ENCODE results near the gene LXN. TPM values are rescaled to one million over a fixed set of nuclear protein-coding genes. Genes with fewer than 3 reads are reported as not detected.
A peak's percentile ranks its signal among the peaks of the same experiment; 100 is the strongest.

LXN gene
- total and polyA plus RNA-seq, 2 of the 8 experiments (the other 6 are each of a cell fraction or from before 2014, with no cell fraction given): 3.2 to 4.7 TPM

GRCh38 chr3:158672215-158673176, at the start of gene LXN (continued):
- TF ChIP-seq SP4 (IDR thresholded peaks at IDR 0.05; ENCODE audit: low read length): no peak
- TF ChIP-seq PHF8 (conservative IDR thresholded peaks at IDR 0.05; ENCODE audit: low read depth, low read length): peak; percentile 52; the same call in 1 of the 2 replicates
- no peak for TF ChIP-seq EZH2 (IDR thresholded peaks at IDR 0.05; ENCODE audit: low read depth, low read length, severe bottlenecking)
- no peak for TF ChIP-seq CBX8 (IDR thresholded peaks at IDR 0.05; ENCODE audit: borderline replicate concordance, low read depth, low read length)

Data from H1 (cell line).